VCaP (cell line): ENCODE measurements around the gene FBXO17.
A peak's percentile ranks its signal among the peaks of the same experiment; 100 is the strongest.

Experiments used
- H3K27ac ChIP-seq: fragments of 450-650 bp; 2 replicates; pipeline ENCODE4 v1.5.1; 2017
- CTCF ChIP-seq: fragments of 450-650 bp; conservative IDR thresholded peaks from 2 replicates; pipeline ENCODE4 v1.5.1; 2017; ENCODE audit warnings: mild to moderate bottlenecking, moderate library complexity

Gene FBXO17

GRCh38 chr19:38900743-38901190, 74.8 kb downstream of the FBXO17 start:
- H3K27ac ChIP-seq = peak overlapping the region; percentile 70
- no peak for TF ChIP-seq CTCF

GRCh38 chr19:38900202-38900629, 75.3 kb downstream of the FBXO17 start:
- no peak for TF ChIP-seq CTCF
- H3K27ac ChIP-seq = peak overlapping the region; percentile 70

- H3K27ac ChIP-seq = peak within 1 kb of the TSS; percentile 70
- TF ChIP-seq CTCF = no peak
These were observed 75.9 kb downstream of the FBXO17 start, which contains the start of the genes NFKBIB and SIRT2 for GRCh38 chr19:38899447-38900201. NFKBIB (plus strand) TSS chr19:38899969; CDS start chr19:38900033, 64 bp downstream. SIRT2 (minus strand) TSS chr19:38899618; CDS start chr19:38899521, 97 bp downstream.

GRCh38 chr19:38898788-38899446, 76.6 kb downstream of the FBXO17 start:
- peak overlapping the region; percentile 70 for H3K27ac ChIP-seq
- TF ChIP-seq CTCF = no peak

- no peak overlapping the region for H3K27ac ChIP-seq
- TF ChIP-seq CTCF = no peak
These were observed 80.6 kb downstream of the FBXO17 start for GRCh38 chr19:38894968-38895367.

GRCh38 chr19:38893341-38893771, 82.2 kb downstream of the FBXO17 start:
- TF ChIP-seq CTCF = no peak
- no peak overlapping the region for H3K27ac ChIP-seq

GRCh38 chr19:38892841-38893240, 82.7 kb downstream of the FBXO17 start:
- TF ChIP-seq CTCF = no peak
- no peak overlapping the region for H3K27ac ChIP-seq
